ENCODE measurements around the gene GRIK4.

The GRIK4 gene

GRCh38 chr11:120884154-120885020, 372.8 kb downstream of the GRIK4 start:
- DNase-seq (ENCODE audit: low read depth), result no peak

GRCh38 chr11:120890609-120891320, 379.2 kb downstream of the GRIK4 start:
- DNase-seq (ENCODE audit: low read depth), result no peak

- no peak for DNase-seq (ENCODE audit: low read depth)
Measured at GRCh38 chr11:120893440-120894201, 382.1 kb downstream of the GRIK4 start.

- DNase-seq (ENCODE audit: low read depth), result no peak
Measured at GRCh38 chr11:120894202-120894985, 382.8 kb downstream of the GRIK4 start.

GRCh38 chr11:120896687-120897086, 385.1 kb downstream of the GRIK4 start:
- DNase-seq (ENCODE audit: low read depth), result no peak

GRCh38 chr11:120898568-120898967, 387.0 kb downstream of the GRIK4 start:
- DNase-seq (ENCODE audit: low read depth), result no peak

GRCh38 chr11:120899720-120900119, 388.2 kb downstream of the GRIK4 start:
- no peak for DNase-seq (ENCODE audit: low read depth)

GRCh38 chr11:120900643-120901042, 389.1 kb downstream of the GRIK4 start:
- DNase-seq (ENCODE audit: low read depth), result no peak

- no peak for DNase-seq (ENCODE audit: low read depth)
Measured at GRCh38 chr11:120903686-120904085, 392.1 kb downstream of the GRIK4 start.

GRCh38 chr11:120904116-120904515, 392.6 kb downstream of the GRIK4 start:
- no peak for DNase-seq (ENCODE audit: low read depth)

- no peak for DNase-seq (ENCODE audit: low read depth)
Measured at GRCh38 chr11:120906766-120907165, 395.2 kb downstream of the GRIK4 start.

GRCh38 chr11:120907971-120908370, 396.4 kb downstream of the GRIK4 start:
- DNase-seq (ENCODE audit: low read depth), result no peak

- DNase-seq (ENCODE audit: low read depth), result no peak
Measured at GRCh38 chr11:120908461-120909181, 397.1 kb downstream of the GRIK4 start.

- DNase-seq (ENCODE audit: low read depth), result no peak
Measured at GRCh38 chr11:120909676-120910416, 398.3 kb downstream of the GRIK4 start.

- no peak for DNase-seq (ENCODE audit: low read depth)
Measured at GRCh38 chr11:120911943-120912342, 400.4 kb downstream of the GRIK4 start.

- DNase-seq (ENCODE audit: low read depth), result peak; percentile 4
Measured at GRCh38 chr11:120912504-120912903, 401.0 kb downstream of the GRIK4 start.

- no peak for DNase-seq (ENCODE audit: low read depth)
Measured at GRCh38 chr11:120912915-120913314, 401.4 kb downstream of the GRIK4 start.

GRCh38 chr11:120914021-120914420, 402.5 kb downstream of the GRIK4 start:
- DNase-seq (ENCODE audit: low read depth), result no peak

GRCh38 chr11:120914601-120915000, 403.1 kb downstream of the GRIK4 start:
- no peak for DNase-seq (ENCODE audit: low read depth)

GRCh38 chr11:120917559-120918239, 406.2 kb downstream of the GRIK4 start:
- no peak for DNase-seq (ENCODE audit: low read depth)
